T-cell (primary cell): ENCODE data around the gene MYO15B. TPM values are rescaled to one million over a fixed set of nuclear protein-coding genes. Genes with fewer than 3 reads are reported as not detected.

Experiments used
- ATAC-seq, 4 experiments: fragments of 200-7000 bp in 3 of 4; fragments of 150-1000 bp in 1 of 4; cut with Tn5 transposase; replicated peaks in 1 of 4; 1 replicate in 3 of 4; 2 replicates in 1 of 4; pipeline ENCODE4 v1.10.0; 2021; ENCODE audit warnings: moderate library complexity in 3 of 4, mild to moderate bottlenecking in 2 of 4, moderate number of reproducible peaks in 1 of 4
- CTCF ChIA-PET, 2 donors: fragments of 300-600 bp; sonication (Branson Sonifier 250); formaldehyde crosslinking; loops; one replicate each; lab custom pipeline; 2022; ENCODE audit warnings: antibody characterized with exemption in 2 of 2; lab: Charles Lee
- POLR2A ChIA-PET, 2 donors: fragments of 300-600 bp; sonication (Branson Sonifier 250); formaldehyde crosslinking; loops; one replicate each; lab custom pipeline; 2022; ENCODE audit warnings: antibody characterized with exemption in 2 of 2; lab: Charles Lee
- DNase-seq, 35 experiments: peaks; one replicate each; pipeline versions ENCODE4 v3.0.0 to v3.0.0-alpha.2; 2013 to 2023
- H3K27ac ChIP-seq: one replicate; pipeline ENCODE4 v1.5.1; 2013; ENCODE audit warnings: low read length
- H3K27me3 ChIP-seq, 2 experiments: replicated peaks in 1 of 2; 1 replicate in 1 of 2; 2 replicates in 1 of 2; pipeline versions ENCODE4 v1.6.1 to v1.7.0; 2013; ENCODE audit warnings: low read length in 1 of 2, mixed read lengths in 1 of 2; ENCODE audit not compliant: control insufficient read depth in 2 of 2, insufficient read depth in 2 of 2; ENCODE audit errors: extremely low read depth in 1 of 2
- H3K36me3 ChIP-seq, 2 donors: 1 replicate in 1 of 2; 2 replicates in 1 of 2; pipeline versions ENCODE4 v1.6.1 to v1.7.0; 2013; ENCODE audit warnings: low read length in 1 of 2; ENCODE audit not compliant: control insufficient read depth in 2 of 2, insufficient read depth in 1 of 2; ENCODE audit errors: extremely low read depth in 1 of 2
- H3K4me1 ChIP-seq, 2 experiments: 1 replicate in 1 of 2; 2 replicates in 1 of 2; pipeline versions ENCODE4 v1.6.1 to v1.7.0; 2013; ENCODE audit warnings: low read length in 2 of 2, mixed read lengths in 1 of 2; ENCODE audit not compliant: insufficient read depth in 2 of 2, control insufficient read depth in 1 of 2; ENCODE audit errors: extremely low read depth in 1 of 2
- H3K4me3 ChIP-seq, 2 donors: 1 replicate in 1 of 2; 2 replicates in 1 of 2; pipeline versions ENCODE4 v1.5.1 to v1.7.0; 2013; ENCODE audit warnings: mild to moderate bottlenecking in 2 of 2, low read length in 1 of 2, moderate library complexity in 1 of 2; ENCODE audit not compliant: control insufficient read depth in 1 of 2; ENCODE audit errors: extremely low read depth in 1 of 2
- H3K9me3 ChIP-seq: 2 replicates; pipeline ENCODE4 v1.7.0; 2013
- H3K27ac Mint-ChIP-seq, 2 donors: one replicate each; pipeline ENCODE4 v1.8.0; 2020 to 2021; ENCODE audit warnings: mild to moderate bottlenecking in 2 of 2, mixed read lengths in 2 of 2
- H3K27me3 Mint-ChIP-seq, 2 donors: one replicate each; pipeline ENCODE4 v1.8.0; 2021 to 2022; ENCODE audit warnings: mixed read lengths in 2 of 2
- H3K36me3 Mint-ChIP-seq: one replicate; pipeline ENCODE4 v1.8.0; 2021; ENCODE audit warnings: mixed read lengths
- H3K4me1 Mint-ChIP-seq, 3 donors: one replicate each; pipeline ENCODE4 v1.8.0; 2020 to 2022; ENCODE audit warnings: mixed read lengths in 3 of 3, mild to moderate bottlenecking in 1 of 3
- H3K4me3 Mint-ChIP-seq, 3 donors: one replicate each; pipeline ENCODE4 v1.8.0; 2020 to 2022; ENCODE audit warnings: mild to moderate bottlenecking in 3 of 3, mixed read lengths in 3 of 3, moderate library complexity in 3 of 3
- H3K9me3 Mint-ChIP-seq, 3 donors: one replicate each; pipeline ENCODE4 v1.8.0; 2020 to 2022; ENCODE audit warnings: mixed read lengths in 3 of 3
- WGBS: methylation state at CpG from one replicate; pipeline ENCODE4 v1.1.5; 2013; ENCODE audit warnings: missing lambda C conversion rate; ENCODE audit not compliant: insufficient coverage; 5-methylcytosine and 5-hydroxymethylcytosine counted together
- total RNA-seq, 35 experiments: library from RNA in 6 of 35; stranded (reverse) in 6 of 35; fragments of 120-200 nt in 1 of 35; gene quantifications; one replicate each; pipeline versions ENCODE4 v1.2.1 to v1.2.4 and lab custom pipeline; 2013 to 2026

The MYO15B gene
- total RNA-seq, 5 donors from 2014 or later (not counting 1 experiment from before 2014, with no cell fraction given): 171 to 382 (median 273) TPM

DNA sequence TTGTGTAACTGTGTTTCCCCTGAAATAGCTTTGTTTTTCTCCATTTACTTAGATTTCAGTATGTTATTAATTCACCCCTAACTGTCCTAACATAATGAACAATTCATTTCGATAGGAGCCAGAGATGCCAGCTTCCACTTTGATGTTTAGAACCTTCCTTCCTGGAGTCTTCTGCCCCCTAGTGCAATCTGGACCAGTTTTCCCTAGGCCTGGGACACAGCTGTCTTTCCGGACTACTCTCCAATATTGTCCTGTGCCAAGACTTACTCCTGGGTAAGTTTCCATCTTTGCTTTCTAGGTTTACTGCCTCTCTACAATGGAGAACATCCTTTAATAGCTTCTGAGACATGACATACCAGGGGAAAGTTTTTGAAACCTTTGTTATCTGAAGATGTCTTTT, 66.6 kb downstream of the MYO15B start:
- Mint-ChIP-seq H3K4me1 (peaks cover 4 to 7% (median 6%) of the 10 kb centered on the region in 3 donors), H3K4me3 (no peak overlapping the region), H3K27ac (no peak overlapping the region), H3K36me3 (peaks cover 33% of the 10 kb centered on the region), H3K27me3 (no peaks in the 10 kb centered on the region), H3K9me3 (no peaks in the 10 kb centered on the region)
- 60% methylated on average over 1 of the region's 2 CpGs for WGBS
- POLR2A ChIA-PET: no interaction called here
- Histone ChIP-seq H3K4me1 (no peaks in the 10 kb centered on the region), H3K9me3 (no peaks in the 10 kb centered on the region), H3K4me3 (no peak overlapping the region), H3K36me3 (peaks cover 19 to 46% of the 10 kb centered on the region in 2 donors), H3K27me3 (no peaks in the 10 kb centered on the region), H3K27ac (no peak overlapping the region)
- no peak for DNase-seq
- CTCF ChIA-PET: interaction anchor here (0.5 to 1.2 kb wide), 2 partner anchors 9 to 241 kb away, joined by 3 read pairs; no protein-coding TSS in a partner anchor
- ATAC-seq: no peak

DNA sequence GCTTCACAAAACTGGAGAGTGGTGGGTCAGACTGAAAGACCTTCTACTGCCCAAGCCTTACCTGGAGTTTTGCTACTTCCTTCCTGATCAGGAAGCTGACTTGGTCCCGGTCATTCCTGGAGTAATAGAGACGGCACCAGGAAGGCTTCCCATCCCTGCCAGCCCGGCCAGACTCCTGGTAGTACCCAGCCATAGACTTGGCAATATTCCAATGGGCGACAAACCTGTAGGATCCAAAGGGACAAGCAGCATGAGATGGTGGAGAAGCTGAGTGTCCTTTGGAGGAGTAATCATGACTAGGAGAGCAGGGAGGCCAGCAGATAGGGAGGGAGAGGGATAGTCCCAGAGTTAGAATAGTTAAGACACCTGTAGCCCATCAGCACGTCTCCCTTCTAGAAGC, 70.6 kb downstream of the MYO15B start:
- CTCF ChIA-PET: interaction anchor here in 1 of 2 donors (1.0 kb wide), 1 partner anchor 17 kb away, joined by 3 read pairs; no protein-coding TSS in a partner anchor
- Mint-ChIP-seq H3K9me3 (no peaks in the 10 kb centered on the region), H3K27me3 (no peaks in the 10 kb centered on the region), H3K27ac (no peak overlapping the region), H3K4me3 (no peak overlapping the region), H3K4me1 (peaks cover 0 to under 1% (median 0%) of the 10 kb centered on the region in 3 donors), H3K36me3 (peaks cover 30% of the 10 kb centered on the region)
- H3K4me3 ChIP-seq: no peak overlapping the region
- no peak for ATAC-seq
- H3K9me3 ChIP-seq: no peaks in the 10 kb centered on the region
- no peaks in the 10 kb centered on the region for H3K4me1 ChIP-seq
- no peak overlapping the region for H3K27ac ChIP-seq
- POLR2A ChIA-PET: interaction anchor here in 1 of 2 donors (0.6 to 0.7 kb wide), 2 partner anchors 57 to 107 kb away, joined by 3 to 4 read pairs; no protein-coding TSS in a partner anchor
- peaks cover 16 to 53% of the 10 kb centered on the region in 2 donors for H3K36me3 ChIP-seq
- no peak for DNase-seq
- 87% methylated on average over 3 of the region's 5 CpGs for WGBS
- H3K27me3 ChIP-seq: no peaks in the 10 kb centered on the region

DNA sequence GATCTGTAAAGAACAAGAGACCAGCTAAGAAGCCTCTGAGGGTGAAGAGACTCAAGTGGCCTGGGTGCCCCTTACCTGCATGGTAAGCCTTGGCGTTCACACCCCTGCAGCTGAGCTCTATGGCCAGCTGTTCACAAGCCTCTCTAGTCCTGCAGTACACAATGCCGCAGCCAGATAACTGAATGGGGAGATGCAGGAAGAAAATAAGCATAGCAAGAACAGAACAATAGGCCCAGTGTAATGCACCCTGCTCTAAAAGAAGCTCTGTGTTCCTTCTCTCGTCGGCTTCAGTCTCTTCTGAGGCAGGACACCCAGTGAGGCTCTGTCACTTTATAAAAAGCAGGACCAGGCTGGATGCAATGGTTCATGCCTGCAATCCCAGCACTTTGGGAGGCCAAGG, 73.9 kb downstream of the MYO15B start:
- CTCF ChIA-PET: interaction anchor here (1.5 to 2.0 kb wide), 2 partner anchors 13 to 88 kb away, joined by 3 to 4 read pairs; no protein-coding TSS in a partner anchor
- H3K9me3 Mint-ChIP-seq: no peaks in the 10 kb centered on the region
- ATAC-seq (no peak), DNase-seq (no peak)
- no peaks in the 10 kb centered on the region for H3K9me3 ChIP-seq
- peaks cover 12 to 44% of the 10 kb centered on the region in 2 donors for H3K36me3 ChIP-seq
- peaks cover 5 to 11% (median 7%) of the 10 kb centered on the region in 3 donors for H3K4me1 Mint-ChIP-seq
- peaks cover 5 to 8% of the 10 kb centered on the region in 2 experiments for H3K4me1 ChIP-seq
- H3K4me3 ChIP-seq: no peak overlapping the region
- H3K36me3 Mint-ChIP-seq: peaks cover 27% of the 10 kb centered on the region
- 97% methylated on average over 3 of the region's 4 CpGs for WGBS
- H3K27me3 Mint-ChIP-seq: no peaks in the 10 kb centered on the region
- no peaks in the 10 kb centered on the region for H3K27me3 ChIP-seq
- H3K27ac Mint-ChIP-seq: no peak overlapping the region
- H3K4me3 Mint-ChIP-seq: no peak overlapping the region
- POLR2A ChIA-PET: interaction anchor here in 1 of 2 donors (0.5 kb wide), 1 partner anchor 62 kb away, joined by 3 read pairs; no protein-coding TSS in a partner anchor
- no peak overlapping the region for H3K27ac ChIP-seq

- Histone ChIP-seq H3K4me3 (no peak overlapping the region), H3K9me3 (no peaks in the 10 kb centered on the region), H3K36me3 (peaks cover 7 to 38% of the 10 kb centered on the region in 2 donors), H3K27me3 (no peaks in the 10 kb centered on the region), H3K4me1 (peaks cover 8 to 9% of the 10 kb centered on the region in 2 experiments), H3K27ac (no peak overlapping the region)
- CTCF ChIA-PET: interaction anchor here (0.5 to 2.0 kb wide), 3 partner anchors 12 to 797 kb away, joined by 3 to 4 read pairs (median 4); no protein-coding TSS in a partner anchor
- Mint-ChIP-seq H3K27ac (no peak overlapping the region), H3K4me3 (no peak overlapping the region), H3K4me1 (peaks cover 5 to 11% (median 7%) of the 10 kb centered on the region in 3 donors), H3K27me3 (no peaks in the 10 kb centered on the region), H3K9me3 (no peaks in the 10 kb centered on the region), H3K36me3 (peaks cover 25% of the 10 kb centered on the region)
- ATAC-seq (no peak), DNase-seq (no peak)
- WGBS: 83% methylated on average over 3 of the region's 9 CpGs
- POLR2A ChIA-PET: no interaction called here
Observed at GRCh38 chr17:75662511-75662910, 74.9 kb downstream of the MYO15B start.

- Mint-ChIP-seq H3K27me3 (no peaks in the 10 kb centered on the region), H3K9me3 (no peaks in the 10 kb centered on the region), H3K36me3 (peaks cover 29% of the 10 kb centered on the region), H3K27ac (no peak overlapping the region), H3K4me3 (no peak overlapping the region), H3K4me1 (peaks cover 7 to 13% (median 11%) of the 10 kb centered on the region in 3 donors)
- Histone ChIP-seq H3K4me1 (peaks cover 14 to 19% of the 10 kb centered on the region in 2 experiments), H3K9me3 (no peaks in the 10 kb centered on the region), H3K27me3 (no peaks in the 10 kb centered on the region), H3K4me3 (no peak overlapping the region), H3K27ac (no peak overlapping the region), H3K36me3 (peaks cover 6 to 47% of the 10 kb centered on the region in 2 donors)
- DNase-seq (no peak), ATAC-seq (no peak)
- WGBS: no CpG with 5 or more reads among the region's 3 CpGs
- ChIA-PET POLR2A (interaction anchor here in 1 of 2 donors (0.7 kb wide), 1 partner anchor 25 kb away, joined by 14 read pairs; no protein-coding TSS in a partner anchor), CTCF (interaction anchor here in 1 of 2 donors (0.7 kb wide), 1 partner anchor 87 kb away, joined by 5 read pairs; no protein-coding TSS in a partner anchor)
Observed at GRCh38 chr17:75664099-75664549, 76.5 kb downstream of the MYO15B start.

DNA sequence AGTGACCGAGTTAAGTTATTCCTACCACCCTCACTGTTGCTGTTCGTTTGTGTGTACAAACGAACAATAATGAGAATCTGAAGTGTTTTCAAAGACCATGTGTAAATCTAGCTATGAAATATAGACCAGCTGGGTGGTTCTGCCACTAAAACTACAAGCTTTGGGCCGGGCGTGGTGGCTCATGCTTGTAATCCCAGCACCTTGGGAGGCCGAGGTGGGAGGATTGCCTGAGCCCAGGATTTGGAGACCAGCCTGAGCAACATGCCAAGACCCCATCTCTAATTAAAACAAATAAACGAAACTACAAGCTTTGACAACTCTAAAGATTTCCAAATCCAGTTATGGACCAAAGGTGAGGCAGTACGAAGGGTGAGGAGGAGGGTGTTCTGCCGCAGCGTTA, 78.4 kb downstream of the MYO15B start:
- H3K27ac Mint-ChIP-seq: no peak overlapping the region
- no peaks in the 10 kb centered on the region for H3K27me3 Mint-ChIP-seq
- Histone ChIP-seq H3K4me3 (no peak overlapping the region), H3K9me3 (no peaks in the 10 kb centered on the region), H3K4me1 (peaks cover 14 to 19% of the 10 kb centered on the region in 2 experiments), H3K27me3 (no peaks in the 10 kb centered on the region), H3K27ac (no peak overlapping the region), H3K36me3 (peaks cover 4 to 48% of the 10 kb centered on the region in 2 donors)
- no peak for ATAC-seq
- ChIA-PET CTCF (interaction anchor here in 1 of 2 donors (0.6 to 1.4 kb wide), 6 partner anchors 11 to 226 kb away, joined by 3 to 8 read pairs (median 4); no protein-coding TSS in a partner anchor), POLR2A (interaction anchor here in 1 of 2 donors (0.6 to 1.4 kb wide), 3 partner anchors 24 to 195 kb away, joined by 3 to 4 read pairs (median 3); no protein-coding TSS in a partner anchor)
- H3K4me1 Mint-ChIP-seq: peaks cover 17 to 21% (median 19%) of the 10 kb centered on the region in 3 donors
- peak overlapping the region in 2 of 3 donors; percentile 54 to 63 for H3K4me3 Mint-ChIP-seq
- H3K36me3 Mint-ChIP-seq: peaks cover 30% of the 10 kb centered on the region
- DNase-seq: no peak
- WGBS: 100% methylated on average over 2 of the region's 10 CpGs
- no peaks in the 10 kb centered on the region for H3K9me3 Mint-ChIP-seq
